ENCODE measurements around the gene PYCR2. TPM values are rescaled to one million over a fixed set of nuclear protein-coding genes. Genes with fewer than 3 reads are reported as not detected.
A peak's percentile ranks its signal among the peaks of the same experiment; 100 is the strongest.

PYCR2 gene
- total RNA-seq, 4 donors from 2014 or later = 19.5 to 66.4 (median 38.8) TPM

- H3K4me1 ChIP-seq = no peaks in the 10 kb centered on the region
- no peak overlapping the region for H3K4me3 ChIP-seq
- DNase-seq = no peak
- no peak overlapping the region for H3K27ac ChIP-seq
- H3K36me3 ChIP-seq = no peaks in the 10 kb centered on the region
- no peaks in the 10 kb centered on the region for H3K9me3 ChIP-seq
- intact Hi-C loops (cut with DNase I; ENCODE audit: low total_unique reads) = no loop called here
- TF ChIP-seq CTCF (IDR thresholded peaks at IDR 0.05) = no peak
- no peak for TF ChIP-seq POLR2A (IDR thresholded peaks at IDR 0.05)
- no peaks in the 10 kb centered on the region for H3K27me3 ChIP-seq
These were observed 2.0 kb downstream of the PYCR2 start for GRCh38 chr1:225921734-225922709.

GRCh38 chr1:225919906-225920305, 4.1 kb downstream of the PYCR2 start:
- Histone ChIP-seq H3K27ac (peak overlapping the region in 1 of 2 donors; percentile 34), H3K4me1 (no peaks in the 10 kb centered on the region), H3K4me3 (no peak overlapping the region), H3K36me3 (no peaks in the 10 kb centered on the region), H3K27me3 (no peaks in the 10 kb centered on the region), H3K9me3 (no peaks in the 10 kb centered on the region)
- TF ChIP-seq CTCF (IDR thresholded peaks at IDR 0.05) (no peak), POLR2A (IDR thresholded peaks at IDR 0.05) (no peak)
- intact Hi-C loops (cut with DNase I; ENCODE audit: low total_unique reads) = loop anchor here (10.0 kb wide), 1 partner anchor 55 kb away; no protein-coding TSS in a partner anchor
- DNase-seq = peak in 1 of 2 donors; percentile 68

GRCh38 chr1:225918280-225918679, 5.8 kb downstream of the PYCR2 start:
- H3K4me1 ChIP-seq = no peaks in the 10 kb centered on the region
- no peak for TF ChIP-seq CTCF (IDR thresholded peaks at IDR 0.05)
- TF ChIP-seq POLR2A (IDR thresholded peaks at IDR 0.05) = no peak
- no peak for DNase-seq
- H3K27ac ChIP-seq = no peak overlapping the region
- no peaks in the 10 kb centered on the region for H3K27me3 ChIP-seq
- intact Hi-C loops (cut with DNase I; ENCODE audit: low total_unique reads) = loop anchor here (10.0 kb wide), 1 partner anchor 57 kb away; no protein-coding TSS in a partner anchor
- H3K36me3 ChIP-seq = no peaks in the 10 kb centered on the region
- no peaks in the 10 kb centered on the region for H3K9me3 ChIP-seq
- no peak overlapping the region for H3K4me3 ChIP-seq

GRCh38 chr1:225917536-225917935, 6.5 kb downstream of the PYCR2 start:
- H3K36me3 ChIP-seq = no peaks in the 10 kb centered on the region
- H3K4me1 ChIP-seq = no peaks in the 10 kb centered on the region
- intact Hi-C loops (cut with DNase I; ENCODE audit: low total_unique reads) = loop anchor here (10.0 kb wide), 1 partner anchor 57 kb away; no protein-coding TSS in a partner anchor
- no peak for DNase-seq
- H3K27ac ChIP-seq = no peak overlapping the region
- H3K27me3 ChIP-seq = no peaks in the 10 kb centered on the region
- H3K4me3 ChIP-seq = no peak overlapping the region
- TF ChIP-seq POLR2A (IDR thresholded peaks at IDR 0.05) = no peak
- TF ChIP-seq CTCF (IDR thresholded peaks at IDR 0.05) = no peak
- no peaks in the 10 kb centered on the region for H3K9me3 ChIP-seq

GRCh38 chr1:225917101-225917500, 6.9 kb downstream of the PYCR2 start:
- intact Hi-C loops (cut with DNase I; ENCODE audit: low total_unique reads) = loop anchor here (10.0 kb wide), 1 partner anchor 58 kb away; no protein-coding TSS in a partner anchor
- no peaks in the 10 kb centered on the region for H3K36me3 ChIP-seq

More at GRCh38 chr1:225917101-225917500, 6.9 kb downstream of the PYCR2 start:
- no peaks in the 10 kb centered on the region for H3K9me3 ChIP-seq
- no peak overlapping the region for H3K27ac ChIP-seq
- no peaks in the 10 kb centered on the region for H3K27me3 ChIP-seq
- DNase-seq = no peak
- no peak for TF ChIP-seq POLR2A (IDR thresholded peaks at IDR 0.05)
- no peak for TF ChIP-seq CTCF (IDR thresholded peaks at IDR 0.05)
- H3K4me3 ChIP-seq = no peak overlapping the region
- H3K4me1 ChIP-seq = no peaks in the 10 kb centered on the region
